Ovary (tissue), 3 donors: Measurements from ENCODE around the gene BPTF.

Experiments
- CTCF ChIP-seq, 3 donors: fragments of 450-650 bp in 2 of 3; fragments of 200-600 bp in 1 of 3; IDR thresholded peaks; one replicate each; pipeline versions ENCODE4 v1.5.1 to v1.8.0; 2016 to 2022; ENCODE audit warnings: antibody characterized with exemption in 3 of 3, mild to moderate bottlenecking in 1 of 3
- POLR2A ChIP-seq: fragments of 450-650 bp; IDR thresholded peaks from one replicate; pipeline ENCODE4 v1.6.1; 2017; ENCODE audit warnings: antibody characterized with exemption, mild to moderate bottlenecking, moderate library complexity
- donor health status: DM: no; HTN: no; CAD: no.

DNA sequence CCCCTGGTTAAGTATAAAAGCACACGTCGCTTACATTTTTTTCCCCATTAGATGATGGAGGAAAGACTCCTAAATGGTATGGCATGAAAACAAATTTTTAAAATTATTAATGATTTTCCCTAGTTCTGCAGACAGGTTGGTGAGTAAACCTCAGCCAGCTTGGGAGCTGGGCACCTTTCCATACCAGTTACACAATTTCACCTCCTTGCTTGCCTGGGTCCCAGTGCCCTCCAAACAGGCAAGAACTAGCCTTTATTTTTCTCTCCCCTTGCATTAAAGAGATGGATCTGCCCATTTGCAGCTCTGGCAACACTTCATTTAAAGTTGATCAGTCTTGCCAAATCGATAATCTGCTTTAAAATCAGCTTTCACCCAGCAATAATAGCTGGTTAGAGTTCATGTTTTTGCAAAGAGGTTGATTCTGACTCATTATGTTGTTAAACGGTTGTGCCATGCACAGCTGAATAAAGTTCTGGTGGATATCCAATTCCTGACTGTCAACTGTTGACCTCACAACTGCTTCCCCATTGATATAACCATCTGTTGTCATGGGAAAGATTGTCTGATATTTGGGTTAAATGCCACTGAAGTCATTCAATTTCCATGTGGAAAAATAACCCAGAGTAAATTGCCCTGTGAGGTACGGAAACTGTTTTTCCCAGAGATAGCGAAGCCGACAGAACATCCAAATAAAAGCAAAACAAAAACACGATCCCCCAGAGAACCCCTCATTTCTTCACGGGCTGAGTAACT is 169.7 kb downstream of the BPTF start:
- TF ChIP-seq CTCF (IDR thresholded peaks at IDR 0.05) (no peak), POLR2A (no peak)
